GM23338 (cell line): ENCODE measurements around the gene TNS1.

Experiments used
- CREB1 ChIP-seq: fragments of 250-450 bp; sonication (Bioruptor Pico); IDR thresholded peaks from 2 replicates; pipeline ENCODE4 v1.5.0; 2020; ENCODE audit warnings: low read depth, mild to moderate bottlenecking, moderate library complexity
- CTCF ChIP-seq, 2 experiments: fragments of 200-600 bp in 1 of 2; sonication (generic) in 1 of 2; conservative IDR thresholded peaks; 2 replicates each; pipeline versions ENCODE4 v1.5.1 to v1.6.1; 2016 to 2017; ENCODE audit warnings: antibody characterized with exemption in 2 of 2, low read depth in 2 of 2, mild to moderate bottlenecking in 2 of 2, moderate library complexity in 1 of 2
- ETS1 ChIP-seq: IDR thresholded peaks from 2 replicates; pipeline ENCODE4 v1.6.1; 2016; ENCODE audit warnings: antibody characterized with exemption
- EZH2 ChIP-seq: fragments of 200-600 bp; sonication (generic); IDR thresholded peaks from one replicate; pipeline ENCODE4 v1.8.0; 2017; ENCODE audit warnings: antibody characterized with exemption, mild to moderate bottlenecking, low read depth; ENCODE audit not compliant: unreplicated experiment
- EZH2phosphoT487 ChIP-seq: fragments of 200-600 bp; sonication (generic); IDR thresholded peaks from one replicate; pipeline ENCODE4 v1.8.1; 2018; ENCODE audit warnings: antibody characterized with exemption; ENCODE audit not compliant: unreplicated experiment
- JUNB ChIP-seq: IDR thresholded peaks from one replicate; pipeline ENCODE4 v1.6.1; 2016; ENCODE audit warnings: antibody characterized with exemption; ENCODE audit not compliant: unreplicated experiment
- POLR2AphosphoS5 ChIP-seq: IDR thresholded peaks from 2 replicates; pipeline ENCODE4 v1.6.1; 2016; ENCODE audit warnings: antibody characterized with exemption, low read depth
- REST ChIP-seq: IDR thresholded peaks from one replicate; pipeline ENCODE4 v1.6.1; 2018; ENCODE audit warnings: antibody characterized with exemption; ENCODE audit not compliant: unreplicated experiment
- STAT1 ChIP-seq: IDR thresholded peaks from one replicate; pipeline ENCODE4 v1.6.1; 2016; ENCODE audit warnings: antibody characterized with exemption; ENCODE audit not compliant: unreplicated experiment
- ZNF114 ChIP-seq: fragments of 250-450 bp; sonication (Bioruptor Pico); IDR thresholded peaks from 2 replicates; pipeline ENCODE4 v1.5.0; 2020; ENCODE audit warnings: mild to moderate bottlenecking, moderate library complexity
- ZNF331 ChIP-seq: fragments of 250-450 bp; sonication (Bioruptor Pico); IDR thresholded peaks from 2 replicates; pipeline ENCODE4 v1.5.0; 2020; ENCODE audit warnings: low read depth, mild to moderate bottlenecking, moderate library complexity
- ZNF462 ChIP-seq: fragments of 250-450 bp; sonication (Bioruptor Pico); IDR thresholded peaks from 2 replicates; pipeline ENCODE4 v1.5.0; 2020; ENCODE audit warnings: mild to moderate bottlenecking, moderate library complexity

GRCh38 chr2:217836901-217837491 is 165.8 kb downstream of the TNS1 start:
- TF ChIP-seq CTCF (conservative IDR thresholded peaks at IDR 0.05; ENCODE audit: low read depth in 2 of 2) (peak; percentile 42 to 68; a peak in 3 of 4 replicates), ZNF114 (CRISPR knock-in tag) (no peak), EZH2 (no peak), EZH2phosphoT487 (no peak), POLR2AphosphoS5 (no peak), ZNF462 (CRISPR knock-in tag) (no peak), CREB1 (CRISPR knock-in tag) (no peak), REST (no peak), JUNB (no peak), ZNF331 (CRISPR knock-in tag) (no peak), STAT1 (no peak), ETS1 (no peak)
